GM13977 (cell line): Measurements from ENCODE around the gene LONRF2.
"Not testable (repeated sequence)": the region's sequence is repeated elsewhere in the genome, so short reads cannot be mapped to it uniquely, and the experiment has no call there.

Experiments
- DNase-seq: peaks from one replicate; pipeline ENCODE4 v3.0.0; 2012; ENCODE audit warnings: low spot score
- in situ Hi-C: fragments of 300-500 bp; cut with MboI; formaldehyde crosslinking; loops from one replicate; pipeline ENCODE4 v1.12.0; 2022; ENCODE audit warnings: low sequenced_read_pairs, low pct_unique_long_range_greater_than_20kb, mixed read lengths, inconsistent platforms; ENCODE audit not compliant: unreplicated experiment
- TF ChIP-seq, protein P1 (sequence below): IDR thresholded peaks from 2 replicates; pipeline ENCODE4 v1.5.1; 2012; ENCODE audit warnings: mild to moderate bottlenecking, control low read depth; ENCODE audit not compliant: insufficient read depth; ENCODE audit errors: extremely low read depth, missing control alignments

The LONRF2 gene

DNA sequence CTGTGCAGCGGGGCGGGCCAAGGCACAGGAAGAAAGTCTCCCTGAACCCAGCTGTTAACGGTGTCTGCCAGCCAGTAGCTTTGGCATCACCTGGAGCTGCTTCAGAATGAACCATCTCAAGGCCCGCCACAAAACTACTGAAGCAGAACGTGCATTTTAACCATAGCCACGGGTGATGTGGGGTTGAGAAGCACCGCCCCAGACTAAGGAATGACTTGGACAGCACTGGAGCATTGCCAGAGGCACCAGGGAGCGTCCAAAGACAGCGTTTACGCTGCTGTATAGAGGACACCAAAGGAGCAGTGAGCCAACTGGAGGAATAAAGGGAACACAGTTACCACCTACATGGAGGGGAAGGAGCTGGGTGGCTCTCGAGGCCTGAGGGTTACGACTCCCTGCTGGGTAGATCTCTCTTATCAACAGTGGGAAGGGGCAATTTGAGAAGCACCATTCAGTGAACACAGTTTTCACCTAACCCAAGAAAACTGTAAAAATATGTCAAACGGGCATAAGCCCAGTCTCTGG is 28.4 kb upstream of the LONRF2 start:
- no peak for DNase-seq
- in situ Hi-C loops, result no loop called here
- TF ChIP-seq, protein P1, sequence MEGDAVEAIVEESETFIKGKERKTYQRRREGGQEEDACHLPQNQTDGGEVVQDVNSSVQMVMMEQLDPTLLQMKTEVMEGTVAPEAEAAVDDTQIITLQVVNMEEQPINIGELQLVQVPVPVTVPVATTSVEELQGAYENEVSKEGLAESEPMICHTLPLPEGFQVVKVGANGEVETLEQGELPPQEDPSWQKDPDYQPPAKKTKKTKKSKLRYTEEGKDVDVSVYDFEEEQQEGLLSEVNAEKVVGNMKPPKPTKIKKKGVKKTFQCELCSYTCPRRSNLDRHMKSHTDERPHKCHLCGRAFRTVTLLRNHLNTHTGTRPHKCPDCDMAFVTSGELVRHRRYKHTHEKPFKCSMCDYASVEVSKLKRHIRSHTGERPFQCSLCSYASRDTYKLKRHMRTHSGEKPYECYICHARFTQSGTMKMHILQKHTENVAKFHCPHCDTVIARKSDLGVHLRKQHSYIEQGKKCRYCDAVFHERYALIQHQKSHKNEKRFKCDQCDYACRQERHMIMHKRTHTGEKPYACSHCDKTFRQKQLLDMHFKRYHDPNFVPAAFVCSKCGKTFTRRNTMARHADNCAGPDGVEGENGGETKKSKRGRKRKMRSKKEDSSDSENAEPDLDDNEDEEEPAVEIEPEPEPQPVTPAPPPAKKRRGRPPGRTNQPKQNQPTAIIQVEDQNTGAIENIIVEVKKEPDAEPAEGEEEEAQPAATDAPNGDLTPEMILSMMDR, result no peak

DNA sequence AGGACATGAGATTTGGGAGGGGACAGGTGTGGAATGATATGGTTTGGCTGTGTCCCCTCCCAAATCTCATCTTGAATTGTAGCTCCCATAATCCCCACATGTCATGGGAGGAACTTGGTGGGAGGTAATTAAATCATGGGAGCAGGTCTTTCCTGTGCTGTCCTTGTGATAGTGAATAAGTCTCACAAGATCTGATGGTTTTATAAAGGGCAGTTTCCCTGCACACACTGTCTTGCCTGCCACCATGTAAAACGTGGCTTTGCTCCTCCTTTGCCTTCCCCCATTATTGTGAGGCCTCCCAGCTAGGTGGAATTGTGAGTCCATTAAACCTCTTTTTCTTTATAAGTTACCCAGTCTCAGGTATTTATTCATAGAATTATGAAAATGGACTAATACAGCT is 22.8 kb upstream of the LONRF2 start:
- in situ Hi-C loops, result not testable (repeated sequence)

DNA sequence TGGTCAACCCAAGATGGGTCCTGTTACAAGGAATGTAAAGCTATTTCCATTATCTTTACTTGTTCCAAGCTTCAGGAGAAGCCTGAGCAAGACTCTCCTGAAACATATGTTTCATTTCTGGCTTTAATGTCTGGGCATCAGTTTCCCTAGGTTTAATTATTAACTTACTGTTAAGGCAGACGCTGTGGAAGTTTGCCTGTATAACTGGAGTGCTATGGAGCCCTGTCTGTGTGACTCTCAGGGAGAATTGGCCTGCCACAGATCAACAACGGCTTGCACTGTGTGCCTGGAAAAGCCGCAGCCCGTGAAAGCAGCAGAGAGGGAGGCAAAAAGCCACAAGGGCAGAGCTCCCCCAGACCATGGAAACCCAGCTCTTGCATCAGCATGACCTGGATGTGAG is 22.1 kb upstream of the LONRF2 start:
- TF ChIP-seq, protein P1, result no peak
- in situ Hi-C loops, result no loop called here
- DNase-seq, result no peak

More for the DNA sequence above, 22.8 kb upstream of the LONRF2 start:
- DNase-seq, result not testable (repeated sequence)

DNA sequence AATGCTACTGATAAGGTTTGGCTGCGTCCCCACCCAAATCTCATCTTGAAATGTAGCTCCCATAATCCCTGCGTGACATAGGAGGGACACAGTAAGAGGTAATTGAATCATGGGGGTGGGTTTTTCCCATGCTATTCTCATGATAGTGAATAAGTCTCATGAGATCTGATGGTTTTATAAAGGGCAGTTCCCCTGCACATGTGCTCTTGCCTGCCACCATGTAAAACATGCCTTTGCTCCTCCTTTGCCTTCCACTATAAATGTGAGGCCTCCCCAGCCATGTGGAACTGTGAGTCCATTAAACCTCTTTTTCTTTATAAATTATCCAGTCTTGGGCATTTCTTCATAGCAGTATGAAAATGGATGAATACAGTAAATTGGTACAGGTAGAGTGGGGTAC is 20.2 kb upstream of the LONRF2 start:
- DNase-seq, result not testable (repeated sequence)

GRCh38 chr2:100339823-100340222 is 17.5 kb upstream of the LONRF2 start:
- TF ChIP-seq, protein P1, result no peak
- in situ Hi-C loops, result no loop called here
- no peak for DNase-seq

More for the DNA sequence above, 20.2 kb upstream of the LONRF2 start:
- in situ Hi-C loops, result not testable (repeated sequence)

GRCh38 chr2:100334929-100335328 is 12.6 kb upstream of the LONRF2 start:
- in situ Hi-C loops, result no loop called here
- TF ChIP-seq, protein P1, result no peak
- DNase-seq, result no peak

DNA sequence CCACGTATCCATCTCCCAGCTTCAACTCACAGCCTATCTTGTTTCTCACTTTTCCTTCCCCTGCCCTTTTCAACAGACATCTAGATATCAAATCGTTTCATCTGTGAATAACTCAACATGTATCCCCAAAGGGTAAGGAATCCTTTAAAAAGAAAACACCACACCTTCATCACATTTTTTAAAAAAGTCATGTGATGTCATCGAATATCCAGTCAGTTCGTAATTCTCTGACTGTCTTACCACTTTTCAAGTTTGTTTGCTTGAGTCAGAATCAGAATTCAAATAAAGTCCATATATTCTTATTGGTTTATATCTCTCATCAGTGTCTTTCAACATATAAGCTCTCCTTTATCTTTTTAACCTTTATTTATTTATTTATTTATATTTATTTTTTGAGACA is 5.4 kb upstream of the LONRF2 start:
- DNase-seq, result no peak
- in situ Hi-C loops, result no loop called here
- TF ChIP-seq, protein P1, result no peak
